ENCODE measurements around the gene CHRDL2.

CHRDL2 gene

DNA sequence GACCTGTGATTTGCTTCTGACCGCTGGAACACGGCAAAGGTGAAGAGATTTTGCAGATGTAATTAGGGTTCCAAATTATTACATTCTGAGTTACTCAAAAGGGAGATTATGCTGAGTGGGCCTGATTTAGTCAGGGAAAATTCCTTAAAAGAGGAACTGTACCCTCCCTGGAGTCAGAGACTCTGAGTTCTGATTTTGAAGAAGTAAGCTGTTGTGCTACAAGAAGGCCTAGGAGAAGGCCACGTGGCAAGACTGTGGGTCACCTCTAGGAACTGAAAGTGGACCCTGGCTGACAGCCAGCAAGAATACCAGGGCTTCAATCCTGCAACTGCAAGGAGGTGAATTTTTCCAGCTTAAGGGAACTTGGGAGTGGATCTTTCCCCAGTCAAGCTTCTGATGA, 45.3 kb downstream of the CHRDL2 start:
- peak in 14 of 56 donors; percentile 8 to 64 (median 23) for DNase-seq

- no peak for DNase-seq
Measured at GRCh38 chr11:74685338-74685737, 45.9 kb downstream of the CHRDL2 start.

- no peak for DNase-seq
Measured at GRCh38 chr11:74684661-74685060, 46.6 kb downstream of the CHRDL2 start.

GRCh38 chr11:74683941-74684481, 47.2 kb downstream of the CHRDL2 start:
- no peak for DNase-seq

GRCh38 chr11:74683279-74683871, 47.9 kb downstream of the CHRDL2 start:
- peak in 52 of 56 donors; percentile 33 to 92 (median 76) for DNase-seq

DNA sequence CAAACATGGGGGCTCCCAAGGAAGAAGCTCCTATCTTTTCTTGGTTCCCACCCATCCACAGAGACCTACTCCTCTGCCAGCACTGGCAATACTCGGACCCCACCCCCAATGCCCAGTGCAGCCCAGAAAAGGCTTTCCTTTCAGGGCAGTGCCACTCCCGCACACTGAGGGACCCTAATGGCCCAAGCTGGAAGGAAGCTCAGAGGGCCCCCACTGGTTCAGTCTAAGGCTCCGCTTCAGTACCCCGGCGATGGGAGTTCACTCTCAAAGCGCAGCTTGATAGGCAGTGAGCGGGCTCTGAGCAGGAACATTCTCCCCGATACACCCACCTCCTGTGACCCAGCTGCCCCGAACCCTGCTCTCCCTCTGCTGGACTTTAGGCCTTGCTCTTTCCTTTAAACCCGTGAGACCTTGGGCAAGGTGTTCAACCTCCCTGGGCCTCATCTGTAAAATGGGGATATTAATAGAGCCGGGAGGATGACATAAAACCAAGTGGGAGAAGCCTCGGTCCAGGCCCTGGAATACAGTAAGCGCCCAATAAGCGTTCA, 48.4 kb downstream of the CHRDL2 start:
- no peak for DNase-seq

DNA sequence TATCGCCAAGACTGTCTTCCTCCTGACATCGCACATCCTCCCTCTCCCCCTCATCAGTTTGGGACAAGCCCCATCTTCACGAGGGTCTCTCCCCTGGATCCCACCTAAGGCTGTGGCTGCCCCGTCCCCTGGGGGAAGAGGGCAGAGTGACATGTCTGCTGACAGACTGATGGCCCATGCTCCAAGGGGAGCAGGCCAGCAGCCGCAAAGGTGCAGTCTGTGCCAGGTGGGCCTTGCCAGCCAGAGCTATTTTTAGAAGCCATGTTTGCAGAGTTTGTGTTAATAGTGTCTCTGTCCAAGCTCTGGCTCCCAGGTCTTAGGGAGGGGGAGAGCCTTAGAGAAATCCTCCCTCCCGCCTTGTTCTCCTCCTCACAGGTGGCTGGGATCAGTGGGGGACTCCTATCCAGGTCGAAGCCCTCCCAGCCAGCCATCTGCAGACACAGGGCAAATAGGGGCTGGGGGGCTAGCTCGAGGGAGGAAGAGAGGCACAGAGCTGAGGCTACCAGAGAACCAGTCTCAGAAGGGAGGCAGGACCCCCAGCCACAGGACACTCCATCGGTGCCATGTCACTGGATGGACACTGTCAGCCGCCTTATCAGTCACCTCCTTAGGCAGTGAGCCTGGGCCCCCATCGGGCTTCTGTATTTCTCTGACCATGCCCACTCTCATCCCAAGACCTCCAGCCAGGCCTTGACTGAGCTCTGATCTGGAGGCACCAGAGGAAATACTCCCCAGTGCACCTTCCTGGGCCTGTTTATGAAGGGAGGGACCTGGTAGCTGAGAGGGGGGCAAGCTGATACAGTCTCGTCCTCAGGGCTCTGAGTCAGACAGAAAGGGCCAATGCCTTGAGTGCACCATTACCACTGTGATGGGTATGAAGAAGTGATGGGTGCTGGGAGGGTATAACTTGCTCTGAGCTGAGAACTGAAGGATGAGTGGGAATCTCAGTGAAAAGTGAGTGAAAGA, 49.3 kb downstream of the CHRDL2 start:
- peak in 4 of 56 donors; percentile 16 to 39 (median 20) for DNase-seq

- no peak for DNase-seq
Measured at GRCh38 chr11:74680703-74681531, 50.3 kb downstream of the CHRDL2 start.

GRCh38 chr11:74680035-74680671, 51.1 kb downstream of the CHRDL2 start:
- no peak for DNase-seq

DNA sequence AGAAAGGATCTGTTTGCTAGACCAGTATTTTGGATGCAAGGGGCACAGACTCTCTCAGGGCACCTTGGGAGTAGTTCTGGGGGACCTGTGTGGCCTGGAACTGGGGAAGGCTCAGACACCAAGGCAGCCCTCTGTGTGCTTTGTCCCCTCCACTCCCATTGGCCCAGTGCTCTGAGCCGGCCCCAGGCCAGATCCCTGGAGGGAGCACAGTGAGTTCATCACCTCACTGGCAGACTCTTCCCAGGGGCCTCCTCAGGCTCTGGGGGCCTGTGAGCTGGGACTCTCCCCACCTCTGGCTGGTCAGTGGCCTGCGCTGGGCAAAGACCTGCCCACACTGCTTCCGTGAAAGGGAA, 51.7 kb downstream of the CHRDL2 start:
- no peak for DNase-seq

DNA sequence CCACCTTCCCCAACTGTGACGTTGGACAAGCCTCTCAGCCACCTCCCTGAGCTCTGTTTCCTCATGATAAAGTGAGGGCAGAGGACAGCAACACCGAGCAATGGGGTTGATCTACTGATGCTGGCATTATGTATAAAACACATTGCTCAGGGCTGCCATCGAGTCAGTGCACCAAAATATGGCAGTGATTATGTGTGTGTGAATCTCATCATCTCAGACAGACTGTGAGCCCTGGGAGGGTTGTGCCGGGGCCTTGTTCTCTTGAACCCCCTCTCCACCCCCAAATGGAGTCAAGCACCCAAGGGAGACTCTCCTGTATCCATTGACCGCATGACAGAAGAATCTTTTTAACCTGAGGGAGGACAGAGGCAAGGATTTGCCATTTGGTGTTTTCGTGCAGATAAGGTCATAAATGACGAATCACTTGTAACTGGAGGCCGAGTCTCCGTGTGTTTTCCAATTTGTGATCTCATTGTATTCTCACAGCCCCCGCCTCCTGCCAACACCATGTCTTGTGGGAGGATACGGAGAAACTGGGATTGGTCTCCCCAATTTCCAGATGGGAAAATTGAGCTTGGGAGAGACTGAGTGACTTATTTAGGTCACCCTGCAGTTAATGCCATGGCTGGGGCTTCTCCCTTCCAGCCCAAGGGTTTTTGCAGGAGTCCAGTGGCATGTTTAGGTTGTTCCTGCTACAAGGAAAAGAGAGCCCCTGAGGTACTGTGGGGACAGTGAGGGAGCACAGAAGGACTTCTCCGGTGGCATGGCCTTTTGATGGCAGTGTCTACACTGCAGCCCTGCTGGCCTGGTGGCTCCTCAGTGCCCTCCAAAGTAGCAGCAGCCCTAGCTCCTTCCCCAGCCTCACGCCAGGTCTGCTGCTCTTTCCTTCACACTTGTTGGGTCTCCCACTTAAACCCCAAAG, 52.4 kb downstream of the CHRDL2 start:
- DNase-seq, result peak in 1 of 56 donors; percentile 9

DNA sequence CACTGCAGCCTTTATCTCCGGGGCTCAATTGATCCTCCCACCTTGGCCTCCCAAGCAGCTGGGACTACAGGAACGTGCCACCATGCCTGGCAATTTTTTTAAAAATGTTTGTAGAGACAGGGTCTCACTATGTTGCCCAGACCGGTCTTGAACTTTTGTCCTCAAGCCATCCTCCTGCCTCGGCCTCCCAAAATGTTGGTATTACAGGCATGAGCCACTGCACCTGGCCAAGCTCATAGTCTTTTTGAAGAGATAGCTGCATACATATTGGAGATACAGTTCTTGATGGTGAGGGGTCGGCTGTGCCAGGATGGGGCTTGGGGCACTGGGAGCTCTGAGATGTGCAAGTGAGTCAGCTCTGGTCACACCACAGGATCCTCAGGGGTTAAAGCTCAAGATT, 53.2 kb downstream of the CHRDL2 start:
- DNase-seq, result no peak

DNA sequence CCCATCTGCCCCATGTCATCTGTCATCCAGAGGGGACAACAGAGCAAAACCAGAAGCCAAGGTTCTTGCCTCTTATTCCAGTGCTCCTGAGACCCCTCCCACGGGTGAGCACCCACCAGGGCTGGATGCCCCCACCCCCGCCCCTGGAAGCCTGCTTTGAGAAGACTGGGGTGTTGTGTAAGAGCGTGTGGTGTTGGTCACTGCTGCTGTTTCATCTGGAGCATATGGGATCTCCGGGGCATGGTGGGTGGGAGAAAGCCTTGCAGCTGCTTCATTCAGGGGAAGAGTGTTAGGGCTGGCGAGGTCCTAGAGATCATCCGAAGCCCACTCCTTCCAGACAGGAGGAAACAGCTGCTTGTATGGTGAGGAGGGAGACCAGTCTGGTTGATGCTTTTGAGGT, 54.1 kb downstream of the CHRDL2 start:
- no peak for DNase-seq

DNA sequence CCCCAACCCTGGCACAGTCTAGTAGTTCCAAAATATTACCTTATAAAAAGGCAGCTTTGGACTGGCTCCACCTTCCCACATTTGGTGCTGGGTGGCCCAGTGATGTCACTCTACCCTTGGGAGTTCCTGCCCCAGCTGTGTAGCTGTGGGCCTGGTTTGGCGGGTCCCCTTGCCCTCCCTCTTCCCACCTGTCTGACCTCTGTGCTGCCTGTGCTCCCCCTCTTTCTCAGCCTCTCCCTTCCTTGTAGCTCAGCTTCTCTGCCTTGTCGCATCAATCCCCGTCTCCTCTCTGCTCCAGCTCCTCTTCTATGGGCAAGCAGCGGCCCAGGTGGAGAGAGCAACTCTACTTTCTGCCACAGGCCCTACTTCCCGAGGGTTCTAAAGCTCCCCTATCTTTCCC, 54.6 kb downstream of the CHRDL2 start:
- no peak for DNase-seq

DNA sequence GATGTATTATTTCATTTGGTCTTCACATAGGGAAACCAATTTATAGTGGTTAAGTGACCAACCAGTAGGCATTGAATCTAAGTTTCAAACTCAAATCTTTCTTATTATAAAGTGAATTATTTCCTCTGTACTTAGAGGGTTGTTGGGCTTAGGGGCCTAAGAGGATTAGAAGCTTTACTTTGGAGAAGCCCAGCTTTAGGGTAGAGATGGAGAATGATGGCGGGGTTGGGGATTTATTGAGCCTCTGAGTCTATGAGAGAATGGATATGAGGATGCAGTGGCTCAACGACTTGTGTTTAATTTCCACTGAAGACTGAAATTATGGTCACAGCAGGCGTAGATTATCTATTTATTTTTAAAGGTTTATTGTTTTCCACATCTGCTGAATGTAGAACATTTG, 55.5 kb downstream of the CHRDL2 start:
- no peak for DNase-seq

DNA sequence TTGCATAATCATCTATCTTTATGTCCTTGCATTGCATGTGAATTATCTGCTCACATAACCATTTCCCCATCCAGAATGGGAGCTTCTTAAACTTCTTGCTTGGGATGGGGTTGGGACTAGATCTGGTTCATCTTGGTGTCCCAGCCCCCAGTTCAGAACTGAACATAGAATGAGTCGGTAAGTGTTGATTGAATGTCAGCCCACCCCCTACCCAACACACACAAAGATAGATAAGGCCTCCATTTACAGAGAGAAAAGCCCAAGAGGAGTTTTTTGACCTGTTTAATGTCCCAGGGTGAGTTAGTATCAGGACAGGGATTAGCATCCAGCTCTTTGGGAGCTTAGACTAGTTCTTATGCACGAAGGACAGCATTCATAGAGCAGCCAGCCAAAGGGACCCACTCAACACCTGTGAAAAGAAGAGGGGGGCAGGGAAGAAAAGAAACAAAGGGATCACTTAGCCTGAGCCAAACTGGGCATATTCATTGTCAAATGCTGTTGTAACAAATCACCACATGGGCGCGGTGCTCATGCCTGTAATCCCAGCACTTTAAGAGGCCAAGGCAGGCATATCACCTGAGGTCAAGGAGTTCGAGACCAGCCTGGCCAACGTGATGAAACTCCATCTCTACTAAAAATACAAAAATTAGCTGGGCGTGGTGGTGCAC, 57.4 kb downstream of the CHRDL2 start:
- peak in 13 of 56 donors; percentile 9 to 86 (median 48) for DNase-seq

DNA sequence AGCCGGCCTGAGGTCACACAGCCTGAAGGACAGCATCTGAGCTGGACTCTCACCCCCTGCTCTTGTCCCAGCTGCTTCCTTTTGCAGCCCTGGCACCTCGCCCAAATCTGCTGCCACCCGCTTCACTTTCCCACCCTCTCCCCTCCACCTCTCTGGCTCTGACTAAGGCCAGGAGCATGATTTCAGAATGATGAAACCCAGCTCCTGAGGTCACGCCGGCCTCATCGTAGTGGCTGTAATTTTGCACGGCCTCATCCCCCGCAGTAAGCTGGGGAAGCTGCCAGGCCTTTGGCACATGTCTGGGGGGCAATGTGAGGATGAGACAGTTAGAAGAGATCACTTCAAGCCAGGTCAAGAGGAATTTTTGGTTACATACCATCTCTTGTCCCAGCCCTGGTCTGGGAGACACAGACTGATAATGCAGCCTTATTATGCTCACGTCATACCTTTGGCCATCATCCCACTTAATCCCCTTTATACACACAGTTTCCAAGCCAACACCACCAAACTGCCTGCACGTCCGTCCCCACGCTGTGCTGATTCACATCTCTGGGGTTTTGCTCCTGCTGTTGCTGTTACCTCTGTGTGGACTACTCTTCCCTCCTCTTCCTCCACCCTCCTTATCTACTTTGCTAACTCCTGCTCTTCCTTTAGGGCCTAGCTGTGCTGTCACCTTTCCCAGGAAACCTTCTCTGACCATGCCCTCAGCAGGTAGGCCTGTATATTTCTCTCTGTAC, 58.1 kb downstream of the CHRDL2 start:
- DNase-seq, result peak in 15 of 56 donors; percentile 17 to 87 (median 48)

DNA sequence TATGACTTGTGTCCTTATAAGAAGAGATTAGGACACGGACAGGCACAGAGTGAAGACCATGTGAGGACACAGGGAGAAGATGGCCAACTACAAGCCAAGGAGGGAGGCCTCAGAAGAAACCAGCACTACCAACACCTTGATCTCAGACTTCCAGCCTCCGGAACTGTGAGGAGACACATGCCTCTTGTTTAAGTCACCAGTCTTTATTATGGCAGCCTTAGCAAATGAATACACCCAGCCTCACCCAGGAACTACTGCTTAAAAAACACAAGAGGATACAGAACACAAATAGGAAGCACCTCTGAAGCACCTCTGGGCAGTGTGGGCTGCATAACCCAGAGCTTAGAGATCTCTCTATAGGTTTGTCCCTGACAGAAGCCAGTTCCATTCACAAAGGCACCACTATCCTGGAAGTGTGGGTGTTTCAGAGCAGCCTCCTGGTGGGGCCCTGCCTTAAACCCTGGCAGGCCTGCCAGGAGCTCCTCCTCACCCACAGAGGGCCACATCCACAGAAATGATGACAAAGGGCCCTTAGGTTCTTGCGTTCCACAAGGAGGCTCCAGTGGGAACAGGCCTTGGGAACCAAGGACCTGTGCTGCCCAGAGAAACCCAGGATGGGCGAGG, 58.8 kb downstream of the CHRDL2 start:
- DNase-seq, result no peak
